ENCODE data around the gene CTXND1.

Gene CTXND1

DNA sequence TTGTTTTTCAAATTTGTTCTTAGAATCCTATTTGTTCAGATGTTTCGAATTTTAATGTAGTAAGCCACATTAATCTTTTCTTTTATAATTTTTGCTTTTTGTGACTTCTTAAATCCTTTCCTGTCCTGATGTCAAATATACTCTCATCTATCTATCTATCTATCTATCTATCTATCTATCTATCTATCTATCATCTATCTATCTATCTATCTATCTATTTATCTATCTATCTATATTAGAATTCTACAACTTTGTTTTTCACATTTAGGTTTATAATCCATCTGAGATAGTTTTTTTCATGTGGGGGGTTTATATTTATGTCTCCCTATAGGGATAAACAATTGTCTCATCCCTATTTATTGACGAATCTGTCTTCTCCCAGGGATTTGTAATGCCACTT, 32.1 kb downstream of the CTXND1 start:
- no peak for TF ChIP-seq TAF1 (IDR thresholded peaks at IDR 0.05; ENCODE audit: borderline replicate concordance, insufficient read depth, low read length)
- TF ChIP-seq REST (IDR thresholded peaks at IDR 0.05; ENCODE audit: insufficient read depth in 1 of 2, low read depth in 2 of 2, low read length in 2 of 2): no peak
- no peak for TF ChIP-seq POLR2AphosphoS5 (IDR thresholded peaks at IDR 0.05; ENCODE audit: low read depth, low read length)
- TF ChIP-seq SIN3A (IDR thresholded peaks at IDR 0.05; ENCODE audit: borderline replicate concordance, insufficient read depth, low read length): no peak
- TF ChIP-seq FOXP2 (optimal IDR thresholded peaks at IDR 0.05; ENCODE audit: borderline replicate concordance, extremely low read depth, extremely low read length, insufficient read depth): no peak

DNA sequence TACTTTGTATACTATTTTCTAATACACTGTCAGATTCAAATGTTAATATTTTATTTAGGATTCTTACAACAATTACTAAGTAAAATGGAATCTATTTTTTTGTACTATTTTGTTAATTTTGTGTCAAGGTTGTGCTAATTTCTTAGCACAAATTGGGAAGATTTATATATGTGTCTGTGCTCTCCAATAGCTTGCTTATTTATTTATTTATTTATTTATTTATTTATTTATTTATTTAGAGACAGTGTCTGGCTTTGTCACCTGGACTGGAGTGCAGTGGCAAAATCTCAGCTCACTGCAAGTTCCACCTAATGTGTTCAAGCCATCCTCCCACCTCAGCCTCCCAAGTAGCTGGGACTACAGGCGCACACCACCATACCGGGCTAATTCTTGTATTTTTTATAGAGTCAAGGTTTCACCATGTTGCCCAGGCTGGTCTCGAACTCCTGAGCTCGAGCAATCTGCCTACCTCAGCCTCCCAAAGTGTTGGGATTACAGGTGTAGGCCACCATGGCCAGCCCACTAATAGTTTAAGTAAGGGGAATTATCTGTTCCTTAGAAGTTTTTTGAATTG, 34.6 kb downstream of the CTXND1 start:
- no peak for TF ChIP-seq TAF1 (IDR thresholded peaks at IDR 0.05; ENCODE audit: borderline replicate concordance, insufficient read depth, low read length)
- no peak for TF ChIP-seq REST (IDR thresholded peaks at IDR 0.05; ENCODE audit: insufficient read depth in 1 of 2, low read depth in 2 of 2, low read length in 2 of 2)
- no peak for TF ChIP-seq SIN3A (IDR thresholded peaks at IDR 0.05; ENCODE audit: borderline replicate concordance, insufficient read depth, low read length)
- TF ChIP-seq FOXP2 (optimal IDR thresholded peaks at IDR 0.05; ENCODE audit: borderline replicate concordance, extremely low read depth, extremely low read length, insufficient read depth): no peak

- TF ChIP-seq FOXP2 (optimal IDR thresholded peaks at IDR 0.05; ENCODE audit: borderline replicate concordance, extremely low read depth, extremely low read length, insufficient read depth): no peak
- no peak for TF ChIP-seq POLR2AphosphoS5 (IDR thresholded peaks at IDR 0.05; ENCODE audit: low read depth, low read length)
- no peak for TF ChIP-seq REST (IDR thresholded peaks at IDR 0.05; ENCODE audit: insufficient read depth in 1 of 2, low read depth in 2 of 2, low read length in 2 of 2)
- no peak for TF ChIP-seq SIN3A (IDR thresholded peaks at IDR 0.05; ENCODE audit: borderline replicate concordance, insufficient read depth, low read length)
- TF ChIP-seq TAF1 (IDR thresholded peaks at IDR 0.05; ENCODE audit: borderline replicate concordance, insufficient read depth, low read length): no peak
These were observed 35.1 kb downstream of the CTXND1 start for GRCh38 chr15:80216911-80217310.

GRCh38 chr15:80216141-80216540, 35.9 kb downstream of the CTXND1 start:
- TF ChIP-seq SIN3A (IDR thresholded peaks at IDR 0.05; ENCODE audit: borderline replicate concordance, insufficient read depth, low read length) (no peak), TAF1 (IDR thresholded peaks at IDR 0.05; ENCODE audit: borderline replicate concordance, insufficient read depth, low read length) (no peak), FOXP2 (optimal IDR thresholded peaks at IDR 0.05; ENCODE audit: borderline replicate concordance, extremely low read depth, extremely low read length, insufficient read depth) (no peak), REST (IDR thresholded peaks at IDR 0.05; ENCODE audit: insufficient read depth in 1 of 2, low read depth in 2 of 2, low read length in 2 of 2) (no peak), POLR2AphosphoS5 (IDR thresholded peaks at IDR 0.05; ENCODE audit: low read depth, low read length) (no peak)

- no peak for TF ChIP-seq FOXP2 (optimal IDR thresholded peaks at IDR 0.05; ENCODE audit: borderline replicate concordance, extremely low read depth, extremely low read length, insufficient read depth)
- TF ChIP-seq TAF1 (IDR thresholded peaks at IDR 0.05; ENCODE audit: borderline replicate concordance, insufficient read depth, low read length): no peak
- TF ChIP-seq SIN3A (IDR thresholded peaks at IDR 0.05; ENCODE audit: borderline replicate concordance, insufficient read depth, low read length): no peak
- TF ChIP-seq REST (IDR thresholded peaks at IDR 0.05; ENCODE audit: insufficient read depth in 1 of 2, low read depth in 2 of 2, low read length in 2 of 2): no peak
- TF ChIP-seq POLR2AphosphoS5 (IDR thresholded peaks at IDR 0.05; ENCODE audit: low read depth, low read length): no peak
These were observed 37.1 kb downstream of the CTXND1 start for GRCh38 chr15:80214910-80215309.

Measured in PFSK-1 (cell line).